Epidermal melanocyte (primary cell): ENCODE data around the gene RCE1.

Source experiments
- DNase-seq: peaks from one replicate; pipeline ENCODE4 v3.0.0; 2011; ENCODE audit warnings: low spot score; ENCODE audit not compliant: insufficient read length

RCE1 gene

GRCh38 chr11:66868082-66868725, 25.0 kb downstream of the RCE1 start:
- DNase-seq: no peak

- DNase-seq: no peak
Measured at GRCh38 chr11:66868726-66869566, 25.7 kb downstream of the RCE1 start.

- no peak for DNase-seq
Measured at GRCh38 chr11:66869567-66869870, 26.3 kb downstream of the RCE1 start.

GRCh38 chr11:66870131-66870530, 26.9 kb downstream of the RCE1 start:
- DNase-seq: no peak

- DNase-seq: no peak
Measured at GRCh38 chr11:66870616-66871520, 27.6 kb downstream of the RCE1 start.

- DNase-seq: no peak
Measured at GRCh38 chr11:66871521-66871901, 28.3 kb downstream of the RCE1 start.

GRCh38 chr11:66874232-66874631, 31.0 kb downstream of the RCE1 start:
- no peak for DNase-seq

- DNase-seq: no peak
Measured at GRCh38 chr11:66875378-66875777, 32.1 kb downstream of the RCE1 start.

GRCh38 chr11:66877588-66878385, 34.5 kb downstream of the RCE1 start:
- DNase-seq: no peak

- DNase-seq: no peak
Measured at GRCh38 chr11:66878474-66878873, 35.2 kb downstream of the RCE1 start.

- DNase-seq: no peak
Measured at GRCh38 chr11:66879000-66879399, 35.8 kb downstream of the RCE1 start.

- no peak for DNase-seq
Measured at GRCh38 chr11:66879583-66879982, 36.3 kb downstream of the RCE1 start.

GRCh38 chr11:66879999-66880398, 36.8 kb downstream of the RCE1 start:
- DNase-seq: no peak

GRCh38 chr11:66880496-66881450, 37.5 kb downstream of the RCE1 start:
- DNase-seq: no peak

GRCh38 chr11:66881451-66881835, 38.2 kb downstream of the RCE1 start:
- DNase-seq: no peak

- DNase-seq: no peak
Measured at GRCh38 chr11:66881927-66882452, 38.7 kb downstream of the RCE1 start.

- no peak for DNase-seq
Measured at GRCh38 chr11:66882561-66883015, 39.3 kb downstream of the RCE1 start.

GRCh38 chr11:66883016-66883965, 40.0 kb downstream of the RCE1 start:
- DNase-seq: no peak

- DNase-seq: no peak
Measured at GRCh38 chr11:66884443-66884842, 41.2 kb downstream of the RCE1 start.
